Measurements from ENCODE around the gene PAMR1.
A peak's percentile ranks its signal among the peaks of the same experiment; 100 is the strongest.

PAMR1 gene

GRCh38 chr11:35454362-35454761 is 71.1 kb downstream of the PAMR1 start:
- no peak overlapping the region for H3K4me3 ChIP-seq (ENCODE audit: low read length)
- no peaks in the 10 kb centered on the region for H3K4me1 ChIP-seq (ENCODE audit: control insufficient read depth, insufficient read depth, low read length)
- DNase-seq (ENCODE audit: low read depth), result no peak
- no peaks in the 10 kb centered on the region for H3K36me3 ChIP-seq (ENCODE audit: control insufficient read depth, insufficient read depth, low read length, severe bottlenecking)
- H3K9ac ChIP-seq (ENCODE audit: low read length), result no peak overlapping the region
- no peaks in the 10 kb centered on the region for H3K9me3 ChIP-seq (ENCODE audit: control insufficient read depth, low read length)
- no peaks in the 10 kb centered on the region for H3K27me3 ChIP-seq (replicated peaks; ENCODE audit: control insufficient read depth, insufficient read depth, low read length)

GRCh38 chr11:35436581-35437250 is 88.7 kb downstream of the PAMR1 start:
- Histone ChIP-seq H3K27me3 (replicated peaks; ENCODE audit: control insufficient read depth, insufficient read depth, low read length) (no peaks in the 10 kb centered on the region), H3K9me3 (ENCODE audit: control insufficient read depth, low read length) (no peaks in the 10 kb centered on the region), H3K4me1 (ENCODE audit: control insufficient read depth, insufficient read depth, low read length) (peaks cover 4% of the 10 kb centered on the region), H3K9ac (ENCODE audit: low read length) (no peak overlapping the region), H3K4me3 (ENCODE audit: low read length) (no peak overlapping the region), H3K36me3 (ENCODE audit: control insufficient read depth, insufficient read depth, low read length, severe bottlenecking) (peaks cover 3% of the 10 kb centered on the region)
- DNase-seq (ENCODE audit: low read depth), result no peak

GRCh38 chr11:35433588-35433987 is 91.8 kb downstream of the PAMR1 start:
- H3K4me1 ChIP-seq (ENCODE audit: control insufficient read depth, insufficient read depth, low read length), result peaks cover 3% of the 10 kb centered on the region
- DNase-seq (ENCODE audit: low read depth), result no peak
- no peak overlapping the region for H3K9ac ChIP-seq (ENCODE audit: low read length)
- no peak overlapping the region for H3K4me3 ChIP-seq (ENCODE audit: low read length)
- H3K36me3 ChIP-seq (ENCODE audit: control insufficient read depth, insufficient read depth, low read length, severe bottlenecking), result peaks cover 5% of the 10 kb centered on the region
- no peaks in the 10 kb centered on the region for H3K9me3 ChIP-seq (ENCODE audit: control insufficient read depth, low read length)
- no peaks in the 10 kb centered on the region for H3K27me3 ChIP-seq (replicated peaks; ENCODE audit: control insufficient read depth, insufficient read depth, low read length)

GRCh38 chr11:35432464-35432863 is 93.0 kb downstream of the PAMR1 start:
- peaks cover 5% of the 10 kb centered on the region for H3K36me3 ChIP-seq (ENCODE audit: control insufficient read depth, insufficient read depth, low read length, severe bottlenecking)
- H3K9ac ChIP-seq (ENCODE audit: low read length), result no peak overlapping the region
- peaks cover 2% of the 10 kb centered on the region for H3K4me1 ChIP-seq (ENCODE audit: control insufficient read depth, insufficient read depth, low read length)
- H3K4me3 ChIP-seq (ENCODE audit: low read length), result no peak overlapping the region
- no peaks in the 10 kb centered on the region for H3K27me3 ChIP-seq (replicated peaks; ENCODE audit: control insufficient read depth, insufficient read depth, low read length)
- no peaks in the 10 kb centered on the region for H3K9me3 ChIP-seq (ENCODE audit: control insufficient read depth, low read length)
- DNase-seq (ENCODE audit: low read depth), result no peak

- peaks cover 36% of the 10 kb centered on the region for H3K4me1 ChIP-seq (ENCODE audit: control insufficient read depth, insufficient read depth, low read length)
- peak; percentile 88 for DNase-seq (ENCODE audit: low read depth)
- peak overlapping the region; percentile 1 for H3K4me3 ChIP-seq (ENCODE audit: low read length)
- H3K9ac ChIP-seq (ENCODE audit: low read length), result no peak overlapping the region
- H3K27me3 ChIP-seq (replicated peaks; ENCODE audit: control insufficient read depth, insufficient read depth, low read length), result no peaks in the 10 kb centered on the region
- H3K9me3 ChIP-seq (ENCODE audit: control insufficient read depth, low read length), result no peaks in the 10 kb centered on the region
- H3K36me3 ChIP-seq (ENCODE audit: control insufficient read depth, insufficient read depth, low read length, severe bottlenecking), result peaks cover 5% of the 10 kb centered on the region
Measured at GRCh38 chr11:35427071-35427470, 98.3 kb downstream of the PAMR1 start.

GRCh38 chr11:35426351-35426750 is 99.1 kb downstream of the PAMR1 start:
- no peaks in the 10 kb centered on the region for H3K27me3 ChIP-seq (replicated peaks; ENCODE audit: control insufficient read depth, insufficient read depth, low read length)
- no peaks in the 10 kb centered on the region for H3K36me3 ChIP-seq (ENCODE audit: control insufficient read depth, insufficient read depth, low read length, severe bottlenecking)
- H3K9ac ChIP-seq (ENCODE audit: low read length), result no peak overlapping the region
- H3K4me3 ChIP-seq (ENCODE audit: low read length), result no peak overlapping the region
- H3K4me1 ChIP-seq (ENCODE audit: control insufficient read depth, insufficient read depth, low read length), result peaks cover 36% of the 10 kb centered on the region
- H3K9me3 ChIP-seq (ENCODE audit: control insufficient read depth, low read length), result no peaks in the 10 kb centered on the region
- DNase-seq (ENCODE audit: low read depth), result no peak

- no peak for DNase-seq (ENCODE audit: low read depth)
- H3K27me3 ChIP-seq (replicated peaks; ENCODE audit: control insufficient read depth, insufficient read depth, low read length), result no peaks in the 10 kb centered on the region
- no peak overlapping the region for H3K9ac ChIP-seq (ENCODE audit: low read length)
- no peak overlapping the region for H3K4me3 ChIP-seq (ENCODE audit: low read length)
- no peaks in the 10 kb centered on the region for H3K36me3 ChIP-seq (ENCODE audit: control insufficient read depth, insufficient read depth, low read length, severe bottlenecking)
- peaks cover 36% of the 10 kb centered on the region for H3K4me1 ChIP-seq (ENCODE audit: control insufficient read depth, insufficient read depth, low read length)
- H3K9me3 ChIP-seq (ENCODE audit: control insufficient read depth, low read length), result no peaks in the 10 kb centered on the region
Measured at GRCh38 chr11:35425603-35426212, 99.7 kb downstream of the PAMR1 start.

- H3K4me1 ChIP-seq (ENCODE audit: control insufficient read depth, insufficient read depth, low read length), result peaks cover 36% of the 10 kb centered on the region
- peak; percentile 68 for DNase-seq (ENCODE audit: low read depth)
- H3K4me3 ChIP-seq (ENCODE audit: low read length), result no peak overlapping the region
- H3K9ac ChIP-seq (ENCODE audit: low read length), result no peak overlapping the region
- H3K9me3 ChIP-seq (ENCODE audit: control insufficient read depth, low read length), result no peaks in the 10 kb centered on the region
- H3K27me3 ChIP-seq (replicated peaks; ENCODE audit: control insufficient read depth, insufficient read depth, low read length), result no peaks in the 10 kb centered on the region
- no peaks in the 10 kb centered on the region for H3K36me3 ChIP-seq (ENCODE audit: control insufficient read depth, insufficient read depth, low read length, severe bottlenecking)
Measured at GRCh38 chr11:35424157-35424940, 101.1 kb downstream of the PAMR1 start.

- H3K9ac ChIP-seq (ENCODE audit: low read length), result peak overlapping the region; percentile 61
- no peak for DNase-seq (ENCODE audit: low read depth)
- peak overlapping the region; percentile 81 for H3K4me3 ChIP-seq (ENCODE audit: low read length)
- H3K36me3 ChIP-seq (ENCODE audit: control insufficient read depth, insufficient read depth, low read length, severe bottlenecking), result no peaks in the 10 kb centered on the region
- no peaks in the 10 kb centered on the region for H3K9me3 ChIP-seq (ENCODE audit: control insufficient read depth, low read length)
- peaks cover 5% of the 10 kb centered on the region for H3K27me3 ChIP-seq (replicated peaks; ENCODE audit: control insufficient read depth, insufficient read depth, low read length)
- peaks cover 14% of the 10 kb centered on the region for H3K4me1 ChIP-seq (ENCODE audit: control insufficient read depth, insufficient read depth, low read length)
Measured at GRCh38 chr11:35420371-35420770, 105.0 kb downstream of the PAMR1 start.

GRCh38 chr11:35419830-35420333 is 105.5 kb downstream of the PAMR1 start:
- H3K4me3 ChIP-seq (ENCODE audit: low read length), result peak overlapping the region; percentile 81
- no peaks in the 10 kb centered on the region for H3K9me3 ChIP-seq (ENCODE audit: control insufficient read depth, low read length)
- peak overlapping the region; percentile 61 for H3K9ac ChIP-seq (ENCODE audit: low read length)
- no peak for DNase-seq (ENCODE audit: low read depth)
- H3K36me3 ChIP-seq (ENCODE audit: control insufficient read depth, insufficient read depth, low read length, severe bottlenecking), result no peaks in the 10 kb centered on the region
- H3K4me1 ChIP-seq (ENCODE audit: control insufficient read depth, insufficient read depth, low read length), result peaks cover 9% of the 10 kb centered on the region
- H3K27me3 ChIP-seq (replicated peaks; ENCODE audit: control insufficient read depth, insufficient read depth, low read length), result peaks cover 5% of the 10 kb centered on the region

GRCh38 chr11:35419184-35419829 is 106.1 kb downstream of the PAMR1 start, which contains the start of gene SLC1A2:
SLC1A2 (minus strand) TSS chr11:35419558; CDS start chr11:35418966, 592 bp downstream.
- H3K9me3 ChIP-seq (ENCODE audit: control insufficient read depth, low read length), result no peaks in the 10 kb centered on the region
- H3K27me3 ChIP-seq (replicated peaks; ENCODE audit: control insufficient read depth, insufficient read depth, low read length), result peaks cover 5% of the 10 kb centered on the region
- H3K4me3 ChIP-seq (ENCODE audit: low read length), result peak within 1 kb of the TSS; percentile 81
- DNase-seq (ENCODE audit: low read depth), result peak; percentile 65
- peak within 1 kb of the TSS; percentile 61 for H3K9ac ChIP-seq (ENCODE audit: low read length)
- peaks cover 3% of the 10 kb centered on the region for H3K4me1 ChIP-seq (ENCODE audit: control insufficient read depth, insufficient read depth, low read length)
- no peaks in the 10 kb centered on the region for H3K36me3 ChIP-seq (ENCODE audit: control insufficient read depth, insufficient read depth, low read length, severe bottlenecking)
